ENCODE data around the gene NRXN2.

DNA sequence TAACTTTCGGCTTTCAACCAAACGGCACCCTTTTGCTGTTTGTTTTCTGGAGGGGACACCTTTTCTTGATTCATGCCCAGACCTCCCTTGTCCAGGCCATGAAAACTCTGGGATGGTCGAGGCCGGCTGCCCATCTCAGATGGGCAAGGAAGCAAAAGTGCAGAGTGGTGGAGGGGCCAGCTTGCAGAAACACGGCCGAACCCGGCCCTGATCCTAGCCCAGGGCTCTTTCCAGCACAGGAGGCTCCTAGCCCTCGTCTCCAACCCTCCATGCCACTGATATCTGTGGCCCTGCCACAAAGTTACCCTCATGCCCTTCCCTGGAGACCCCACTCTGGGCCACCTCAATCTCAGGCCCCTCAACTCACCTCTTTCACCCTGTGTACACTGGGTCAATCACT is 150.9 kb downstream of the NRXN2 start:
- TF ChIP-seq EZH2 (optimal IDR thresholded peaks at IDR 0.05; ENCODE audit: low read depth, low read length): no peak
- TF ChIP-seq, protein P1, sequence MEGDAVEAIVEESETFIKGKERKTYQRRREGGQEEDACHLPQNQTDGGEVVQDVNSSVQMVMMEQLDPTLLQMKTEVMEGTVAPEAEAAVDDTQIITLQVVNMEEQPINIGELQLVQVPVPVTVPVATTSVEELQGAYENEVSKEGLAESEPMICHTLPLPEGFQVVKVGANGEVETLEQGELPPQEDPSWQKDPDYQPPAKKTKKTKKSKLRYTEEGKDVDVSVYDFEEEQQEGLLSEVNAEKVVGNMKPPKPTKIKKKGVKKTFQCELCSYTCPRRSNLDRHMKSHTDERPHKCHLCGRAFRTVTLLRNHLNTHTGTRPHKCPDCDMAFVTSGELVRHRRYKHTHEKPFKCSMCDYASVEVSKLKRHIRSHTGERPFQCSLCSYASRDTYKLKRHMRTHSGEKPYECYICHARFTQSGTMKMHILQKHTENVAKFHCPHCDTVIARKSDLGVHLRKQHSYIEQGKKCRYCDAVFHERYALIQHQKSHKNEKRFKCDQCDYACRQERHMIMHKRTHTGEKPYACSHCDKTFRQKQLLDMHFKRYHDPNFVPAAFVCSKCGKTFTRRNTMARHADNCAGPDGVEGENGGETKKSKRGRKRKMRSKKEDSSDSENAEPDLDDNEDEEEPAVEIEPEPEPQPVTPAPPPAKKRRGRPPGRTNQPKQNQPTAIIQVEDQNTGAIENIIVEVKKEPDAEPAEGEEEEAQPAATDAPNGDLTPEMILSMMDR (IDR thresholded peaks at IDR 0.05; ENCODE audit: low read length): no peak

Data from MM.1S (cell line).